ENCODE data around the gene IQCF2. TPM values are rescaled to one million over a fixed set of nuclear protein-coding genes. Genes with fewer than 3 reads are reported as not detected.
"Not testable (repeated sequence)": the region's sequence is repeated elsewhere in the genome, so short reads cannot be mapped to it uniquely, and the experiment has no call there.

The IQCF2 gene
- polyA plus RNA-seq, 2 donors: not detected

- Histone ChIP-seq H3K27ac (ENCODE audit: low read depth in 2 of 2, low read length in 1 of 2) (no peak overlapping the region), H3K4me3 (ENCODE audit: low read depth in 1 of 2, low read length in 2 of 2) (no peak overlapping the region), H3K27me3 (ENCODE audit: control insufficient read depth in 1 of 2, insufficient read depth in 2 of 2, low read length in 2 of 2) (no peaks in the 10 kb centered on the region), H3K4me1 (ENCODE audit: control insufficient read depth in 2 of 2, insufficient read depth in 2 of 2, low read length in 1 of 2) (no peaks in the 10 kb centered on the region), H3K9me3 (ENCODE audit: control insufficient read depth in 2 of 2, insufficient read depth in 1 of 2, low read depth in 1 of 2, low read length in 1 of 2) (peaks cover 5% of the 10 kb centered on the region in 2 donors), H3K36me3 (ENCODE audit: control insufficient read depth in 2 of 2, insufficient read depth in 2 of 2, low read length in 1 of 2) (peaks cover 0 to 2% of the 10 kb centered on the region in 2 donors)
- WGBS, 2 donors: 90 to 93% methylated on average over 13 of the region's 13 CpGs
Observed at GRCh38 chr3:51830345-51830744, 31.1 kb upstream of the IQCF2 start.

- H3K27me3 ChIP-seq (ENCODE audit: control insufficient read depth in 1 of 2, insufficient read depth in 2 of 2, low read length in 2 of 2): no peaks in the 10 kb centered on the region
- WGBS, 2 donors: 48 to 60% methylated on average over 4 of the region's 4 CpGs
- peaks cover 5% of the 10 kb centered on the region in 2 donors for H3K9me3 ChIP-seq (ENCODE audit: control insufficient read depth in 2 of 2, insufficient read depth in 1 of 2, low read depth in 1 of 2, low read length in 1 of 2)
- H3K4me3 ChIP-seq (ENCODE audit: low read depth in 1 of 2, low read length in 2 of 2): no peak overlapping the region
- H3K4me1 ChIP-seq (ENCODE audit: control insufficient read depth in 2 of 2, insufficient read depth in 2 of 2, low read length in 1 of 2): no peaks in the 10 kb centered on the region
- peaks cover 0 to 2% of the 10 kb centered on the region in 2 donors for H3K36me3 ChIP-seq (ENCODE audit: control insufficient read depth in 2 of 2, insufficient read depth in 2 of 2, low read length in 1 of 2)
- H3K27ac ChIP-seq (ENCODE audit: low read depth in 2 of 2, low read length in 1 of 2): no peak overlapping the region
Observed at GRCh38 chr3:51830836-51831385, 30.5 kb upstream of the IQCF2 start.

GRCh38 chr3:51836606-51837005 lies 24.8 kb upstream of the IQCF2 start:
- Histone ChIP-seq H3K4me1 (ENCODE audit: control insufficient read depth in 2 of 2, insufficient read depth in 2 of 2, low read length in 1 of 2) (no peaks in the 10 kb centered on the region), H3K4me3 (ENCODE audit: low read depth in 1 of 2, low read length in 2 of 2) (no peak overlapping the region), H3K27ac (ENCODE audit: low read depth in 2 of 2, low read length in 1 of 2) (no peak overlapping the region), H3K36me3 (ENCODE audit: control insufficient read depth in 2 of 2, insufficient read depth in 2 of 2, low read length in 1 of 2) (no peaks in the 10 kb centered on the region), H3K27me3 (ENCODE audit: control insufficient read depth in 1 of 2, insufficient read depth in 2 of 2, low read length in 2 of 2) (no peaks in the 10 kb centered on the region), H3K9me3 (ENCODE audit: control insufficient read depth in 2 of 2, insufficient read depth in 1 of 2, low read depth in 1 of 2, low read length in 1 of 2) (no peaks in the 10 kb centered on the region)
- WGBS, 2 donors: 73 to 76% methylated on average over 5 of the region's 5 CpGs

DNA sequence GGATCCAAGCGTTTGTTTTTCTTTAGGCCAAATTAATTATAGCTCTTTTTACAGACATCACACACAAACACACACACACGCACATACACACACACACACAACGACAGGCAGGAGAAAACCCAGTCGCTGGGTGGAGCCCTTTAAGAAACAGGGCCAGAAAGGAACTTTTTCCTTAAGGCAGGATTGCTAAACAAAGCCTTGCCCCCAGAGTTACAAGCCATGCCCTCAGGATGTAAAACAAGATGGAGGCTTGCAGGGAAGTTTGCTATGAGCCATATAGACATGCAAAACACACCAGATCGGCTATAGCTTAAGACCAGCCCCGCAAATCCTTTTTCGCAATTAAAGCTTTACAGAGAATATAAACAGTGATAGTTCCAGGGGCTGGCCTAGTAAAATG lies 16.3 kb upstream of the IQCF2 start:
- WGBS, 2 donors: 54 to 61% methylated on average over 7 of the region's 7 CpGs

DNA sequence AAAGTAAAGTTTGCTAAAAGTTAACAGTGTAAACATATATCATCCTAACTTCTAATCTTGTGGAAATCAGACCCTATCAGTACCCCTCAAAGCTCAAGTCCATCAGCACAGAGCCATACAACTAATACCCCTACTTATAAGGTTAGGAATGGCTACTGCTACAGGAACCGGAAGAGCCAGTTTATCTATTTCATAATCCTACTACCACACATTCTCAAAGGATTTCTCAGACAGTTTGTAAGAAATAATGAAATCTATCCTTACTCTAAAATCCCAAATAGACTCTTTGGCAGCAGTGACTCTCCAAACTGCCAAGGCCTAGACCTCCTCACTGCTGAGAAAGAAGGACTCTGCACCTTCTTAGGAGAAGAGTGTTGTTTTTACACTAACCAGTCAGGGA lies 6.0 kb upstream of the IQCF2 start:
- not testable (repeated sequence) for H3K27me3 ChIP-seq (ENCODE audit: control insufficient read depth in 1 of 2, insufficient read depth in 2 of 2, low read length in 2 of 2); H3K4me3 ChIP-seq (ENCODE audit: low read depth in 1 of 2, low read length in 2 of 2); H3K4me1 ChIP-seq (ENCODE audit: control insufficient read depth in 2 of 2, insufficient read depth in 2 of 2, low read length in 1 of 2); H3K9me3 ChIP-seq (ENCODE audit: control insufficient read depth in 2 of 2, insufficient read depth in 1 of 2, low read depth in 1 of 2, low read length in 1 of 2); H3K36me3 ChIP-seq (ENCODE audit: control insufficient read depth in 2 of 2, insufficient read depth in 2 of 2, low read length in 1 of 2); H3K27ac ChIP-seq (ENCODE audit: low read depth in 2 of 2, low read length in 1 of 2)
- WGBS, 2 donors: 54 to 56% methylated on average over 1 of the region's 1 CpG

More for the DNA sequence above, 16.3 kb upstream of the IQCF2 start:
- Histone ChIP-seq H3K27me3 (ENCODE audit: control insufficient read depth in 1 of 2, insufficient read depth in 2 of 2, low read length in 2 of 2) (no peaks in the 10 kb centered on the region), H3K36me3 (ENCODE audit: control insufficient read depth in 2 of 2, insufficient read depth in 2 of 2, low read length in 1 of 2) (no peaks in the 10 kb centered on the region), H3K9me3 (ENCODE audit: control insufficient read depth in 2 of 2, insufficient read depth in 1 of 2, low read depth in 1 of 2, low read length in 1 of 2) (peaks cover 0 to 9% of the 10 kb centered on the region in 2 donors), H3K4me1 (ENCODE audit: control insufficient read depth in 2 of 2, insufficient read depth in 2 of 2, low read length in 1 of 2) (no peaks in the 10 kb centered on the region), H3K27ac (ENCODE audit: low read depth in 2 of 2, low read length in 1 of 2) (no peak overlapping the region), H3K4me3 (ENCODE audit: low read depth in 1 of 2, low read length in 2 of 2) (no peak overlapping the region)

- Histone ChIP-seq H3K4me3 (ENCODE audit: low read depth in 1 of 2, low read length in 2 of 2) (no peak overlapping the region), H3K9me3 (ENCODE audit: control insufficient read depth in 2 of 2, insufficient read depth in 1 of 2, low read depth in 1 of 2, low read length in 1 of 2) (no peaks in the 10 kb centered on the region), H3K27ac (ENCODE audit: low read depth in 2 of 2, low read length in 1 of 2) (no peak overlapping the region), H3K27me3 (ENCODE audit: control insufficient read depth in 1 of 2, insufficient read depth in 2 of 2, low read length in 2 of 2) (no peaks in the 10 kb centered on the region), H3K36me3 (ENCODE audit: control insufficient read depth in 2 of 2, insufficient read depth in 2 of 2, low read length in 1 of 2) (no peaks in the 10 kb centered on the region), H3K4me1 (ENCODE audit: control insufficient read depth in 2 of 2, insufficient read depth in 2 of 2, low read length in 1 of 2) (peaks cover 0 to 3% of the 10 kb centered on the region in 2 donors)
- WGBS, 2 donors: 79 to 84% methylated on average over 13 of the region's 13 CpGs
Observed at GRCh38 chr3:51862886-51863285, 1.5 kb downstream of the IQCF2 start.

- H3K4me3 ChIP-seq (ENCODE audit: low read depth in 1 of 2, low read length in 2 of 2); H3K36me3 ChIP-seq (ENCODE audit: control insufficient read depth in 2 of 2, insufficient read depth in 2 of 2, low read length in 1 of 2); H3K9me3 ChIP-seq (ENCODE audit: control insufficient read depth in 2 of 2, insufficient read depth in 1 of 2, low read depth in 1 of 2, low read length in 1 of 2); H3K27ac ChIP-seq (ENCODE audit: low read depth in 2 of 2, low read length in 1 of 2); H3K27me3 ChIP-seq (ENCODE audit: control insufficient read depth in 1 of 2, insufficient read depth in 2 of 2, low read length in 2 of 2); H3K4me1 ChIP-seq (ENCODE audit: control insufficient read depth in 2 of 2, insufficient read depth in 2 of 2, low read length in 1 of 2): not testable (repeated sequence)
- 96 to 100% methylated on average over 1 of the region's 1 CpG for WGBS, 2 donors
Observed at GRCh38 chr3:51868896-51869295, 7.5 kb downstream of the IQCF2 start.

DNA sequence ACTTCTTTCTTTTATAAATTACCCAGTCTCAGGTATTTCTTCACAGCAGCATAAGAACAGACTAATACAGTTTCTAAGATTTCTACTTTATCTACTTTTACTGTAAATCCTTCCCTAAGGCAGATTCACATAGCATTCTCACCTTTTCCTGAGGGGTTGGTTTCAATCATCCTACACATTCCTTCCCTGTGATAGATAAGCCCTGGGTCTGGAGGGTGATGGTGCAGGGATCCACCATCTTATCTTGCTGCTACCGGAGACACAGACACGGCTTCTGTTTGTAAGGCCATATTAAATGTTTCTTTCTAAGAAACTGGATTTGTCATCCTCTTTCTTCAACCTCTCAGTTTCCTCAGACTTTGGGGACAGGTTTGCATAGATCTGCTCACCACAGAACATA lies 7.9 kb downstream of the IQCF2 start:
- Histone ChIP-seq H3K27ac (ENCODE audit: low read depth in 2 of 2, low read length in 1 of 2) (no peak overlapping the region), H3K36me3 (ENCODE audit: control insufficient read depth in 2 of 2, insufficient read depth in 2 of 2, low read length in 1 of 2) (no peaks in the 10 kb centered on the region), H3K9me3 (ENCODE audit: control insufficient read depth in 2 of 2, insufficient read depth in 1 of 2, low read depth in 1 of 2, low read length in 1 of 2) (no peaks in the 10 kb centered on the region), H3K4me3 (ENCODE audit: low read depth in 1 of 2, low read length in 2 of 2) (no peak overlapping the region), H3K27me3 (ENCODE audit: control insufficient read depth in 1 of 2, insufficient read depth in 2 of 2, low read length in 2 of 2) (no peaks in the 10 kb centered on the region), H3K4me1 (ENCODE audit: control insufficient read depth in 2 of 2, insufficient read depth in 2 of 2, low read length in 1 of 2) (no peaks in the 10 kb centered on the region)
- 41 to 44% methylated on average over 2 of the region's 2 CpGs for WGBS, 2 donors

DNA sequence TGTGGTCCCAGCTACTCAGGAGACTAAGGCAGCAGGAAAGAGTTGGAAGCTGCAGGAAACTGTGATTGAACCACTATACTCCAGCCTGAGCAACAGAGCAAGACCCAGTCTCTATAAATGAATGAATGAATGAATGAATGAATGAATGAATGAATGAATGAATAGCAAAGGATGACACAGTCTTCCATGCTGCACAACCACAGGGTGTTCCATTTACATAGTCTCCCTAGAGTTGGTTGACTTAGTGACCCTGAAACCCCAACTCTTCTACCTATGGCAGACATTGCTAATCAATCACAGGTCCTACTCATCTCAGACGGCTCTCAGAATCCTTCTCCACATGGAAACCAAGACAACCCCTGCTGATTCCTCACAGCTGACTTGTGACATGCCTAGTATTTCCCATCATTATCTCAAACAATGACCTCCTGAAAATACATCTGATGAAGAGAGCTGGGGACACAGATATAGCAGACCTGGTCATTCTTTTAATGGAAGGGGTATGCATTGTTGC lies 11.9 kb downstream of the IQCF2 start:
- no peak overlapping the region for H3K4me3 ChIP-seq (ENCODE audit: low read depth in 1 of 2, low read length in 2 of 2)
- H3K27ac ChIP-seq (ENCODE audit: low read depth in 2 of 2, low read length in 1 of 2): no peak overlapping the region
- no peaks in the 10 kb centered on the region for H3K9me3 ChIP-seq (ENCODE audit: control insufficient read depth in 2 of 2, insufficient read depth in 1 of 2, low read depth in 1 of 2, low read length in 1 of 2)
- no peaks in the 10 kb centered on the region for H3K27me3 ChIP-seq (ENCODE audit: control insufficient read depth in 1 of 2, insufficient read depth in 2 of 2, low read length in 2 of 2)
- H3K36me3 ChIP-seq (ENCODE audit: control insufficient read depth in 2 of 2, insufficient read depth in 2 of 2, low read length in 1 of 2): no peaks in the 10 kb centered on the region
- 47 to 59% methylated on average over 1 of the region's 1 CpG for WGBS, 2 donors
- no peaks in the 10 kb centered on the region for H3K4me1 ChIP-seq (ENCODE audit: control insufficient read depth in 2 of 2, insufficient read depth in 2 of 2, low read length in 1 of 2)

GRCh38 chr3:51873876-51874275 lies 12.5 kb downstream of the IQCF2 start:
- H3K9me3 ChIP-seq (ENCODE audit: control insufficient read depth in 2 of 2, insufficient read depth in 1 of 2, low read depth in 1 of 2, low read length in 1 of 2): no peaks in the 10 kb centered on the region
- no peaks in the 10 kb centered on the region for H3K36me3 ChIP-seq (ENCODE audit: control insufficient read depth in 2 of 2, insufficient read depth in 2 of 2, low read length in 1 of 2)
- no peaks in the 10 kb centered on the region for H3K27me3 ChIP-seq (ENCODE audit: control insufficient read depth in 1 of 2, insufficient read depth in 2 of 2, low read length in 2 of 2)
- no peak overlapping the region for H3K27ac ChIP-seq (ENCODE audit: low read depth in 2 of 2, low read length in 1 of 2)
- WGBS, 2 donors: 79 to 84% methylated on average over 10 of the region's 10 CpGs
- no peak overlapping the region for H3K4me3 ChIP-seq (ENCODE audit: low read depth in 1 of 2, low read length in 2 of 2)
- H3K4me1 ChIP-seq (ENCODE audit: control insufficient read depth in 2 of 2, insufficient read depth in 2 of 2, low read length in 1 of 2): no peaks in the 10 kb centered on the region
